Neuronal stem cell (in vitro differentiated cells): ENCODE results near the gene CPT1A.

ENCODE experiments used
- DNase-seq: peaks from one replicate; pipeline ENCODE4 v3.0.0-alpha.2; 2013; ENCODE audit warnings: low spot score
- H2AFZ ChIP-seq: one replicate; pipeline ENCODE4 v1.6.1; 2013; ENCODE audit warnings: mild to moderate bottlenecking, low read length, inconsistent platforms
- H2AK5ac ChIP-seq: 2 replicates; pipeline ENCODE4 v1.6.1; 2013; ENCODE audit warnings: low read depth, mild to moderate bottlenecking, inconsistent platforms, low read length, moderate library complexity, mixed read lengths
- H2BK120ac ChIP-seq: 2 replicates; pipeline ENCODE4 v1.6.1; 2013; ENCODE audit warnings: low read depth, mild to moderate bottlenecking, inconsistent platforms, low read length, moderate library complexity, mixed read lengths
- H2BK12ac ChIP-seq: one replicate; pipeline ENCODE4 v1.6.1; 2013; ENCODE audit warnings: low read length, inconsistent platforms
- H2BK15ac ChIP-seq: 2 replicates; pipeline ENCODE4 v1.6.1; 2013; ENCODE audit warnings: mild to moderate bottlenecking, low read length, inconsistent platforms, mixed read lengths
- H2BK5ac ChIP-seq: one replicate; pipeline ENCODE4 v1.6.1; 2013; ENCODE audit warnings: inconsistent platforms, mild to moderate bottlenecking, low read length, moderate library complexity
- H3K14ac ChIP-seq: one replicate; pipeline ENCODE4 v1.6.1; 2013; ENCODE audit warnings: low read length, inconsistent platforms
- H3K18ac ChIP-seq: 2 replicates; pipeline ENCODE4 v1.6.1; 2013; ENCODE audit warnings: low read length, inconsistent platforms
- H3K23ac ChIP-seq: 2 replicates; pipeline ENCODE4 v1.6.1; 2013; ENCODE audit warnings: low read depth, mild to moderate bottlenecking, mixed read lengths, low read length, inconsistent platforms; ENCODE audit not compliant: poor library complexity
- H3K27ac ChIP-seq: replicated peaks from 3 replicates; pipeline ENCODE4 v1.5.1; 2013; ENCODE audit warnings: low read length, inconsistent platforms
- H3K27me3 ChIP-seq, 3 experiments: 2 replicates each; pipeline ENCODE4 v1.6.1; 2013; ENCODE audit warnings: low read length in 3 of 3, mild to moderate bottlenecking in 2 of 3, inconsistent platforms in 1 of 3, low read depth in 1 of 3, mixed read lengths in 1 of 3, moderate library complexity in 1 of 3; ENCODE audit not compliant: control insufficient read depth in 3 of 3, insufficient read depth in 3 of 3
- H3K36me3 ChIP-seq, 2 donors: replicated peaks in 1 of 2; 2 replicates each; pipeline ENCODE4 v1.6.1; 2013; ENCODE audit warnings: low read length in 2 of 2; ENCODE audit not compliant: control insufficient read depth in 2 of 2, insufficient read depth in 2 of 2
- H3K4ac ChIP-seq: 2 replicates; pipeline ENCODE4 v1.6.1; 2013; ENCODE audit warnings: inconsistent platforms, mild to moderate bottlenecking, low read length, moderate library complexity
- H3K4me1 ChIP-seq, 2 donors: 1 replicate in 1 of 2; 2 replicates in 1 of 2; pipeline ENCODE4 v1.6.1; 2013; ENCODE audit warnings: low read length in 2 of 2, low read depth in 1 of 2; ENCODE audit not compliant: control insufficient read depth in 2 of 2, insufficient read depth in 1 of 2
- H3K4me2 ChIP-seq: one replicate; pipeline ENCODE4 v1.6.1; 2013; ENCODE audit warnings: mild to moderate bottlenecking, low read length, inconsistent platforms; ENCODE audit not compliant: insufficient read depth, poor library complexity, severe bottlenecking
- H3K4me3 ChIP-seq, 2 donors: 2 replicates each; pipeline ENCODE4 v1.5.1; 2013; ENCODE audit warnings: low read length in 2 of 2, mild to moderate bottlenecking in 2 of 2, inconsistent platforms in 1 of 2, moderate library complexity in 1 of 2
- H3K79me1 ChIP-seq: one replicate; pipeline ENCODE4 v1.6.1; 2013; ENCODE audit warnings: low read depth, mild to moderate bottlenecking, inconsistent platforms, low read length, moderate library complexity
- H3K9ac ChIP-seq: one replicate; pipeline ENCODE4 v1.6.1; 2013; ENCODE audit warnings: mild to moderate bottlenecking, low read depth, low read length, inconsistent platforms; ENCODE audit not compliant: poor library complexity
- H3K9me3 ChIP-seq, 2 donors: replicated peaks in 1 of 2; 2 replicates each; pipeline versions ENCODE3 to v1.6.1; 2013; ENCODE audit warnings: low read length in 2 of 2, mild to moderate bottlenecking in 2 of 2, inconsistent platforms in 1 of 2, low read depth in 1 of 2, mixed read lengths in 1 of 2, moderate library complexity in 1 of 2; ENCODE audit not compliant: control insufficient read depth in 2 of 2, insufficient read depth in 1 of 2
- H4K8ac ChIP-seq: one replicate; pipeline ENCODE4 v1.6.1; 2013; ENCODE audit warnings: low read depth, mild to moderate bottlenecking, inconsistent platforms, low read length, moderate library complexity
- H4K91ac ChIP-seq: one replicate; pipeline ENCODE4 v1.6.1; 2013; ENCODE audit warnings: low read length, low read depth, mild to moderate bottlenecking, inconsistent platforms; ENCODE audit not compliant: poor library complexity
- WGBS, 2 donors: extraction: QIAGEN DNeasy Blood & Tissue Kit; methylation state at CpG; one replicate each; pipeline ENCODE4 v1.1.7; 2013; ENCODE audit warnings: missing lambda C conversion rate in 2 of 2, mixed read lengths in 1 of 2; ENCODE audit not compliant: insufficient read length in 2 of 2, insufficient replicate concordance in 1 of 2; ENCODE audit errors: extremely low coverage in 2 of 2; 5-methylcytosine and 5-hydroxymethylcytosine counted together

CPT1A gene

DNA sequence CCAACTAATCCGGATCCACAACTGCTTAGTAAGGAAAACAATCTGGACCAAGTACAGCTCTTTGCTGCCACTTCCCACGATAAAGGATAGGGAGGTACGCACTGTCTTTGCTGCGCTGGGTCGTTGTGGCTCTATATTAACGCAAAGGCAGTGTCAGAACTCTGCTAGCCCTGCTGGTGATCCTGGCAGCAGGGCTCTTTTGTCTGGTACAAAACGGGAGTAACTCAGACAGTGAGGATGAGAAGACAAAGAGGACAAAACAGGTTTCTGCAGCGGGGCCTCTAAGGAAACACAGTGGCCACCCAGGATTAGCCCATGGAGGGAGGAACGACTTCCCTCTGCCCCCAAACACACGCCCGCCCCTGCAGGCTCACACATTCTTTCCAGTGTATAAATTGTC, 131.3 kb downstream of the CPT1A start:
- no CpG with 5 or more reads among the region's 11 CpGs for WGBS, 2 donors
- no peak overlapping the region for H2BK5ac ChIP-seq
- no peak overlapping the region for H3K9ac ChIP-seq
- H3K36me3 ChIP-seq: no peaks in the 10 kb centered on the region
- no peak overlapping the region for H2BK12ac ChIP-seq
- peaks cover 15 to 22% of the 10 kb centered on the region in 2 donors for H3K4me1 ChIP-seq
- H3K18ac ChIP-seq: no peak overlapping the region
- no peaks in the 10 kb centered on the region for H3K79me1 ChIP-seq
- peaks cover 0 to 3% of the 10 kb centered on the region in 2 donors for H3K9me3 ChIP-seq
- H3K27me3 ChIP-seq: peaks cover 0 to 41% (median 13%) of the 10 kb centered on the region in 3 experiments
- no peak overlapping the region for H3K14ac ChIP-seq
- no peak overlapping the region for H3K23ac ChIP-seq
- H2BK15ac ChIP-seq: no peak overlapping the region
- H2AK5ac ChIP-seq: no peak overlapping the region
- no peak overlapping the region for H4K8ac ChIP-seq
- peak overlapping the region; percentile 8 for H2AFZ ChIP-seq
- H4K91ac ChIP-seq: no peak overlapping the region
- no peak overlapping the region for H3K4me2 ChIP-seq
- H3K4me3 ChIP-seq: no peak overlapping the region
- DNase-seq: peak; percentile 41
- H3K4ac ChIP-seq: no peak overlapping the region
- H3K27ac ChIP-seq: no peak overlapping the region
- H2BK120ac ChIP-seq: no peak overlapping the region

DNA sequence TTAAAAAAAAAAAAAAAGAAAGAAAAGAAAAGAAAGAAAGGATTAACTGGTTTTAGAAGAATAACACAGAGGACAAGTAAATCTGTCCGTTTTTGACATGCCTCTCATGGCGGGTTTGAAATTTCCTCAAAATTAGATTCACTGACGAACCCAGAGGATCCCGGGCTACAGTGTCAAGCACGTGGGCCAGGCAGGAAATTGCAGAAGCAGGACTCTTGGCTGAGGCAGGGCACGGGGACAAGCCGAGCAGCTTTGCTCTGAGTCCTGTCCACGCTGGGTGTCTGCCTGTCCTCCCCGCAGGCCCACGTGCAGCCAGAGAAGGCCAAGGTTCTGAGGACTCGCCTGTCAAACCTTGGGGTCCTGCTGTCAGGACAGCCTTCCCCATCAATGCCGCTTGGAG, 132.7 kb downstream of the CPT1A start:
- Histone ChIP-seq H2AK5ac (no peak overlapping the region), H2BK120ac (no peak overlapping the region), H2AFZ (no peak overlapping the region), H3K27me3 (peaks cover 0 to 50% (median 11%) of the 10 kb centered on the region in 3 experiments), H3K79me1 (no peaks in the 10 kb centered on the region), H4K91ac (peak overlapping the region; percentile 54), H4K8ac (no peak overlapping the region), H3K36me3 (no peaks in the 10 kb centered on the region), H3K9ac (no peak overlapping the region), H3K23ac (no peak overlapping the region), H3K4me3 (no peak overlapping the region), H3K4me1 (peaks cover 12 to 22% of the 10 kb centered on the region in 2 donors), H3K18ac (no peak overlapping the region), H3K14ac (peak overlapping the region; percentile 72), H3K9me3 (peaks cover 0 to 3% of the 10 kb centered on the region in 2 donors), H3K4ac (no peak overlapping the region), H2BK5ac (no peak overlapping the region), H3K27ac (no peak overlapping the region), H2BK15ac (no peak overlapping the region), H2BK12ac (no peak overlapping the region), H3K4me2 (no peak overlapping the region)
- no CpG with 5 or more reads among the region's 12 CpGs for WGBS, 2 donors
- DNase-seq: no peak

DNA sequence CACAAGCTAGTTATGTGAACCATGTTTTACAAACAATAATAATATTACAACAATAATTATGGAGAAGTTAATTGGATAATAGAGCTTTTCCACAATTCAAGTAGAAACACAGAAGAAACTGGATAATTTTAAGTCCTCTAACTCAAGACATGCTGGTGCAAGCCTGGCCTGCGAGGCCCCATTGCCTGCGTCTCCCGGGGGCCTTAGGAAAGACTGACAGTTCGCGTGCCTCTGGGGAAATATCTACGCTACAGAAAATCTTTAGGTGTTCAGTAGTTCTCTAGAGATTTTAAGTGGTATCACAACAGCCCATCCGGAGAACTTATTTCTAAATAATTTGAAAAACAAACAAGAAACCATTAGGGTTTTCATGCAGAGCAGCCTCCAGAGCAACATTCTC, 134.2 kb downstream of the CPT1A start:
- H2AFZ ChIP-seq: peak overlapping the region; percentile 69
- no peak overlapping the region for H3K14ac ChIP-seq
- H2BK12ac ChIP-seq: no peak overlapping the region
- peaks cover 0 to 3% of the 10 kb centered on the region in 2 donors for H3K9me3 ChIP-seq
- H3K18ac ChIP-seq: no peak overlapping the region
- H3K4me2 ChIP-seq: no peak overlapping the region
- peaks cover 0 to 48% (median 11%) of the 10 kb centered on the region in 3 experiments for H3K27me3 ChIP-seq
- H4K91ac ChIP-seq: no peak overlapping the region
- no peaks in the 10 kb centered on the region for H3K79me1 ChIP-seq
- H3K23ac ChIP-seq: no peak overlapping the region
- H2BK5ac ChIP-seq: no peak overlapping the region
- no peak overlapping the region for H3K4me3 ChIP-seq
- H2AK5ac ChIP-seq: no peak overlapping the region
- no peak overlapping the region for H4K8ac ChIP-seq
- H3K36me3 ChIP-seq: no peaks in the 10 kb centered on the region
- H3K9ac ChIP-seq: no peak overlapping the region
- no peak overlapping the region for H3K27ac ChIP-seq
- WGBS, 2 donors: no CpG with 5 or more reads among the region's 7 CpGs
- no peak for DNase-seq
- peaks cover 10 to 22% of the 10 kb centered on the region in 2 donors for H3K4me1 ChIP-seq
- H2BK120ac ChIP-seq: no peak overlapping the region
- H3K4ac ChIP-seq: no peak overlapping the region
- no peak overlapping the region for H2BK15ac ChIP-seq

DNA sequence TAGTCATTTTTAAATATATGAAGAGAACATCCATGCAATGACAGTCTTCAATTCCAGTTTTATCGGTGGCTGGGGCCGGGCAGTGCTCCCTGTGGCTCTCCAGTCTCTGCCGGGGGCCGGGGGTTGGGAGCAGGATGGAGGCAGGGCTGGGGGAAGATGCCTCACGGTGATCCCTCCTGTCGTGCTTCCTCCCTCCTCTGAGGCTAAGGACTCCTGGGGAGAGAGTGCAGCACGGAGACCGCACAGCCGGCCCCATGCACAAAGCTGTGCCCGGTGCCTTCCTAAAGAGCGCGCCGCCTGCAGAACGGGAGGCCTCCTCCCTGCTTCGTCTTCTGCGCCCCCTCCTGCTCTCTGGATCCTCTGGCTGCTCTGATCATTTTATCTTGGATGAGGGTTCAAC, 136.8 kb downstream of the CPT1A start:
- H3K4ac ChIP-seq: no peak overlapping the region

More for the DNA sequence above, 136.8 kb downstream of the CPT1A start:
- H2BK5ac ChIP-seq: no peak overlapping the region
- H3K18ac ChIP-seq: peak overlapping the region; percentile 70
- WGBS, 2 donors: no CpG with 5 or more reads among the region's 16 CpGs
- no peak overlapping the region for H3K14ac ChIP-seq
- H2AK5ac ChIP-seq: no peak overlapping the region
- no peak overlapping the region for H4K91ac ChIP-seq
- peaks cover 2 to 15% of the 10 kb centered on the region in 2 donors for H3K4me1 ChIP-seq
- H3K27ac ChIP-seq: no peak overlapping the region
- peaks cover 0 to 31% (median 8%) of the 10 kb centered on the region in 3 experiments for H3K27me3 ChIP-seq
- peak overlapping the region; percentile 82 for H2AFZ ChIP-seq
- no peaks in the 10 kb centered on the region for H3K9me3 ChIP-seq
- no peak overlapping the region for H2BK15ac ChIP-seq
- no peak overlapping the region for H3K4me2 ChIP-seq
- peak overlapping the region; percentile 95 for H3K23ac ChIP-seq
- no peak overlapping the region for H2BK12ac ChIP-seq
- no peaks in the 10 kb centered on the region for H3K79me1 ChIP-seq
- peak overlapping the region; percentile 48 for H4K8ac ChIP-seq
- H2BK120ac ChIP-seq: no peak overlapping the region
- H3K36me3 ChIP-seq: no peaks in the 10 kb centered on the region
- no peak overlapping the region for H3K9ac ChIP-seq
- H3K4me3 ChIP-seq: peak overlapping the region in 1 of 2 donors; percentile 37
- DNase-seq: no peak
